Natural killer cell (primary cell): ENCODE data around the gene SRL. TPM values are rescaled to one million over a fixed set of nuclear protein-coding genes. Genes with fewer than 3 reads are reported as not detected.

ENCODE experiments used
- ATAC-seq, 3 donors: fragments of 150-1000 bp in 2 of 3; fragments of 200-7000 bp in 1 of 3; cut with Tn5 transposase; 1 replicate in 1 of 3; 2 replicates in 2 of 3; pipeline ENCODE4 v1.10.0; 2021; ENCODE audit warnings: mild to moderate bottlenecking in 2 of 3, moderate library complexity in 2 of 3
- DNase-seq, 2 donors: peaks; one replicate each; pipeline versions ENCODE4 v3.0.0 to v3.0.0-alpha.2; 2013 to 2021; ENCODE audit warnings: mixed read lengths in 1 of 2
- H3K27ac ChIP-seq: one replicate; pipeline ENCODE4 v1.5.1; 2013; ENCODE audit warnings: mild to moderate bottlenecking, low read length
- H3K27me3 ChIP-seq: one replicate; pipeline ENCODE4 v1.6.1; 2013; ENCODE audit warnings: low read length; ENCODE audit not compliant: control insufficient read depth, insufficient read depth
- H3K36me3 ChIP-seq: one replicate; pipeline ENCODE4 v1.6.1; 2013; ENCODE audit warnings: low read length; ENCODE audit not compliant: control insufficient read depth, insufficient read depth
- H3K4me1 ChIP-seq: one replicate; pipeline ENCODE4 v1.6.1; 2013; ENCODE audit warnings: low read length; ENCODE audit not compliant: control insufficient read depth, insufficient read depth
- H3K4me3 ChIP-seq: one replicate; pipeline ENCODE4 v1.5.1; 2013; ENCODE audit warnings: low read length
- H3K9me3 ChIP-seq: one replicate; pipeline ENCODE4 v1.6.1; 2013; ENCODE audit warnings: low read length; ENCODE audit not compliant: control insufficient read depth, insufficient read depth
- H3K27ac Mint-ChIP-seq, 2 donors: one replicate each; pipeline ENCODE4 v1.8.0; 2022; ENCODE audit warnings: mild to moderate bottlenecking in 2 of 2, mixed read lengths in 2 of 2, moderate library complexity in 1 of 2
- H3K27me3 Mint-ChIP-seq, 2 donors: one replicate each; pipeline ENCODE4 v1.8.0; 2022; ENCODE audit warnings: low read depth in 2 of 2, mixed read lengths in 2 of 2
- H3K36me3 Mint-ChIP-seq: one replicate; pipeline ENCODE4 v1.8.0; 2022; ENCODE audit warnings: mixed read lengths
- H3K4me1 Mint-ChIP-seq, 2 donors: one replicate each; pipeline ENCODE4 v1.8.0; 2022; ENCODE audit warnings: mixed read lengths in 2 of 2
- H3K4me3 Mint-ChIP-seq: one replicate; pipeline ENCODE4 v1.8.0; 2022; ENCODE audit warnings: mild to moderate bottlenecking, moderate library complexity, mixed read lengths
- H3K9me3 Mint-ChIP-seq, 2 donors: one replicate each; pipeline ENCODE4 v1.8.0; 2022; ENCODE audit warnings: mixed read lengths in 2 of 2
- WGBS: methylation state at CpG from one replicate; pipeline ENCODE4 v1.1.7; 2013; ENCODE audit warnings: missing lambda C conversion rate; ENCODE audit not compliant: insufficient coverage; 5-methylcytosine and 5-hydroxymethylcytosine counted together
- intact Hi-C: fragments of 100-400 bp; cut with micrococcal nuclease; formaldehyde crosslinking; loops from one replicate; pipeline ENCODE4 v1.14.2; 2022
- total RNA-seq, 4 donors: library from RNA; stranded (reverse); fragments of 120-200 nt in 1 of 4; gene quantifications; one replicate each; pipeline versions ENCODE4 v1.2.3 to v1.2.4, GENCODE V29; 2013 to 2022
- TF ChIP-seq, protein P1 (sequence below): fragments of 200-600 bp; IDR thresholded peaks from one replicate; pipeline ENCODE4 v1.8.0; 2022; ENCODE audit warnings: antibody characterized with exemption

SRL gene
- total RNA-seq, 3 donors from 2014 or later (not counting 1 experiment from before 2014, with no cell fraction given) = not detected

DNA sequence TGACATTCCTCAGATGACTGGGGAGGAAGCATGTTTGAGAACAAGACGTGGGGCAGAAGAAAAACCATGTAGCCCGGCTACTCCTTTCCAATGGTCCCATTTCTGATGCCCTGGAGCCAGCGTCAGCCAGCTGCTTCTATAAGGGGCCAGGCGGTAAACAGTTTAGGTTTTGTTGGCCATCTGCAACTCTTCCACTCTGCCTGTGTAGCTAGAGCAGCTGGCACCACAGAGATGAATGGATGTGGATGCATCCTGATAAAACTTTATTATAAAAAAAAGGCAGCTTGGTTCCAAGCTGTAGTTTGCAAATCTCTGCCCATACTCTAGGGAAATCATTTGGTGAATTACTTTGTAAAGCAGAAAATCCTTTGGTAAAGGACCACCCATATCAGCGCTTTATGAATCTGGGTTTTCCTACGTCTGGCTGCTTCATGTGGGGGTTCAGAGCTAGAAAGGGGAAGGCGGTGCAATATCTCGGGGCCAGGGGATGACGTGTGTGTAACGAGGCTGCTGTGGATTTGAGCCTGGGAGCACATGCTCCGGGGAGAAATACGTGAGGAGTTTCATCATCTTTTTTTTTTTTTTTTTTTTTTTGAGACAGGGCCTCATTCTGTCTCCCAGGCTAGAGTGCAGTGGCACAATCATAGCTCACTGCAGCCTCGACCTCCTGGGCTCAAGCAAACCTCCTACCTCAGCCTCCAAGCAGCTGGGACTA, 3.4 kb upstream of the SRL start:
- TF ChIP-seq, protein P1, sequence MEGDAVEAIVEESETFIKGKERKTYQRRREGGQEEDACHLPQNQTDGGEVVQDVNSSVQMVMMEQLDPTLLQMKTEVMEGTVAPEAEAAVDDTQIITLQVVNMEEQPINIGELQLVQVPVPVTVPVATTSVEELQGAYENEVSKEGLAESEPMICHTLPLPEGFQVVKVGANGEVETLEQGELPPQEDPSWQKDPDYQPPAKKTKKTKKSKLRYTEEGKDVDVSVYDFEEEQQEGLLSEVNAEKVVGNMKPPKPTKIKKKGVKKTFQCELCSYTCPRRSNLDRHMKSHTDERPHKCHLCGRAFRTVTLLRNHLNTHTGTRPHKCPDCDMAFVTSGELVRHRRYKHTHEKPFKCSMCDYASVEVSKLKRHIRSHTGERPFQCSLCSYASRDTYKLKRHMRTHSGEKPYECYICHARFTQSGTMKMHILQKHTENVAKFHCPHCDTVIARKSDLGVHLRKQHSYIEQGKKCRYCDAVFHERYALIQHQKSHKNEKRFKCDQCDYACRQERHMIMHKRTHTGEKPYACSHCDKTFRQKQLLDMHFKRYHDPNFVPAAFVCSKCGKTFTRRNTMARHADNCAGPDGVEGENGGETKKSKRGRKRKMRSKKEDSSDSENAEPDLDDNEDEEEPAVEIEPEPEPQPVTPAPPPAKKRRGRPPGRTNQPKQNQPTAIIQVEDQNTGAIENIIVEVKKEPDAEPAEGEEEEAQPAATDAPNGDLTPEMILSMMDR = no peak
- 89% methylated on average over 13 of the region's 13 CpGs for WGBS

DNA sequence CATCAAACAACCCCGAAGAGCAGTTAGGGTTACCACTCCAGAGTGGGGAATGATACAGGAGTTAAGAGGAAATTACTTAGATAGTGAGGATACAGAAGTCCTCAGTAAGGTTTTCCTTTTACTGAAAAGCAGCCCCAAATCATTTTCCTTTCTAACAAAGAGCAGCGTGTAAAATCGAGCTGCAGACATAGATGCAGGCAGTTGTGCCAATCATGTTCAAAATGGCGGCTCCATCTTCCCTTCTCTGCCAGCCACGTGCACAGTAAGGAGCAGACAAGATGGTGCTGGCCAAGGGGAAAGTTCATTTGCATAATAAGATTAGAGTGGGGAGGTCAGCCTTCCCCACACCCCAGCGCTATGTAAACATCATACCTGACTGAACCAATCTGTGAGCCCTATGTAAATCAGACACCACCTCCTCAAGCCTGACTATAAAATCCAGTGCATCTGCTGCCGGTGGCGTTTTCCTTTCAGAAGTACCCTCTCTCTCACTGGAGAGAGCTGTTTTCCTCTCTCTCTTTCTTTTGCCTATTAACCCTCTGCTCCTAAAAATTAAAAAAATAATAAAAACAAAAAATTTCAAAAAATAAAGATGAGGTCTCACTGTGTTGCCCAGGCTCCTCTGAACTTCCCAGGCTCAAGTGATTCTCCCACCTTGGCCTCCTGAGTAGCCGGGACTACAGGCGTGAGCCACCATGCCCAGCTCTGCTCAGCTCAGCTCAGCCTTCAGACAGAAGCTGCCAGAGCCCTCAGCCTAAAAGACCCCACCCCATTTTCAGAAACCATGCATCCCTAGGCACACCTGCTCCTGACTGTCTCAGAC, 2.6 kb upstream of the SRL start:
- TF ChIP-seq, protein P1 = no peak
- no peaks in the 10 kb centered on the region for H3K27me3 ChIP-seq
- Mint-ChIP-seq H3K27ac (no peak overlapping the region), H3K27me3 (peaks cover 7 to 16% of the 10 kb centered on the region in 2 donors), H3K4me1 (no peaks in the 10 kb centered on the region), H3K9me3 (no peaks in the 10 kb centered on the region), H3K4me3 (no peak overlapping the region), H3K36me3 (no peaks in the 10 kb centered on the region)
- DNase-seq (no peak), ATAC-seq (no peak)
- H3K9me3 ChIP-seq = no peaks in the 10 kb centered on the region
- H3K4me3 ChIP-seq = no peak overlapping the region
- H3K4me1 ChIP-seq = no peaks in the 10 kb centered on the region
- intact Hi-C loops = no loop called here
- H3K27ac ChIP-seq = no peak overlapping the region
- WGBS = 95% methylated on average over 10 of the region's 10 CpGs
- no peaks in the 10 kb centered on the region for H3K36me3 ChIP-seq

More for the DNA sequence above, 3.4 kb upstream of the SRL start:
- H3K27me3 Mint-ChIP-seq = peaks cover 7 to 9% of the 10 kb centered on the region in 2 donors
- Histone ChIP-seq H3K27ac (no peak overlapping the region), H3K4me1 (no peaks in the 10 kb centered on the region), H3K9me3 (no peaks in the 10 kb centered on the region), H3K4me3 (no peak overlapping the region), H3K36me3 (no peaks in the 10 kb centered on the region), H3K27me3 (no peaks in the 10 kb centered on the region)
- H3K4me1 Mint-ChIP-seq = no peaks in the 10 kb centered on the region
- intact Hi-C loops = no loop called here
- no peak overlapping the region for H3K27ac Mint-ChIP-seq
- no peak overlapping the region for H3K4me3 Mint-ChIP-seq
- no peaks in the 10 kb centered on the region for H3K36me3 Mint-ChIP-seq
- no peaks in the 10 kb centered on the region for H3K9me3 Mint-ChIP-seq
- no peak for DNase-seq
- ATAC-seq = no peak

DNA sequence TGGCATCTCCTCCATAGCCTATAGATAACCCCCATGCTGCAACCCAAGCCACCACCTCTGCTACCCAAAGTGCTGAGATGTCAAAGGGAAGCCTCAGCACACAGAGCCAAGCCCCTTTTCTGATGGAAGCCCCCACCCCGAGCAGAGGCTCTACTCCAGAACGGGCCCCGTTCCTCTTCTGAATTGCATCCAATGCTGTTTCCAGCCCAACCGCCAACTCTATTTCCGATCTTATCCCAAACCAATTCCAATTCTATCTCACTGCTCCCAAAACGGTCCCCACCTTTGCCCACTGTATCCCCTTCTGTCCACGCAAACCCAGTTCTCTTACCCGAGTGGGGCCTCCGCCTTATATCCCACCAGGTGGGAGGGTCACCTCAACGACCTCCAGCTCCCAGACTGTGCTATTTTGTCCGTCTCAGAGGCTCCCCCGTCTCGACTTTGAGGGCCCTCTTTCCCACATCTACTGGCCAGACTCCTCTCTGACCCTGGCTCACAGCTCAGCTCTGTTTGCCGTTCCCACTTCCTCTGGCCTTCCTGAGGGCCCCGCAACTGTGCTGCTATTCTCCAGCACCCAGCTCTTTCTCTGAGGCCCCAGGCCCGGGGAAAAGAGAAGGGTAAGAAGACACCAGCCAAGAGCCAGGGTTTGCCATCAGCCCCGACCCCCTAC, 487 bp downstream of the SRL start:
- Histone ChIP-seq H3K4me3 (no peak overlapping the region), H3K27me3 (no peaks in the 10 kb centered on the region), H3K9me3 (no peaks in the 10 kb centered on the region), H3K27ac (no peak overlapping the region), H3K36me3 (no peaks in the 10 kb centered on the region), H3K4me1 (no peaks in the 10 kb centered on the region)
- intact Hi-C loops = no loop called here
- Mint-ChIP-seq H3K4me3 (no peak overlapping the region), H3K27me3 (peaks cover 12 to 16% of the 10 kb centered on the region in 2 donors), H3K9me3 (no peaks in the 10 kb centered on the region), H3K36me3 (no peaks in the 10 kb centered on the region), H3K4me1 (no peaks in the 10 kb centered on the region), H3K27ac (no peak overlapping the region)
- TF ChIP-seq, protein P1 = no peak
- whole genome bisulfite sequencing = 76% methylated on average over 16 of the region's 17 CpGs
- ATAC-seq (no peak), DNase-seq (no peak)
